Fibroblast of skin of left quadriceps (primary cell): ENCODE measurements around the gene STRADA.
"Not testable (repeated sequence)": the region's sequence is repeated elsewhere in the genome, so short reads cannot be mapped to it uniquely, and the experiment has no call there.

ENCODE experiments used
- DNase-seq, 2 experiments: peaks; one replicate each; pipeline ENCODE4 v3.0.0-alpha.2; 2013; ENCODE audit warnings: low read depth in 2 of 2

STRADA gene

DNA sequence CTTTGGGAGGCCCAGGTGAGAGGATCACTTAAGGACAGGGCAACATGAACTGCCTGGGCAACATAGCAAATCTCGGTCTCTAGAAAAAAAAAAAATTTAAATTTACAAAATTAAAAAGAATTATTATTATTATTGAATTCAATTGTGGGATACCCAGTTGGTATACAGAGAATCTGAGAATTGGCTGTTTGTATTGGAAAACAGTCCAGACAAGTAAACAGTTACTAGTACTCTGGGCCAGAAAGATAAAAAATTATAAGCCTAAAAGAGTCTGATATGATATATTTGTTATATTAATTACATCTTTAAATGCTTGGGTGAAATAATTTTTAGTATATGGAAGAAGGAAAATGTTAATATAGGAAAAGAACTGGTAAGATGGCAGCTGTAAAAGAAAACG, 16.8 kb upstream of the STRADA start:
- DNase-seq, result no peak

GRCh38 chr17:63754046-63754445, 12.4 kb upstream of the STRADA start:
- DNase-seq, result no peak

- DNase-seq, result no peak
Measured at GRCh38 chr17:63753215-63753614, 11.6 kb upstream of the STRADA start.

DNA sequence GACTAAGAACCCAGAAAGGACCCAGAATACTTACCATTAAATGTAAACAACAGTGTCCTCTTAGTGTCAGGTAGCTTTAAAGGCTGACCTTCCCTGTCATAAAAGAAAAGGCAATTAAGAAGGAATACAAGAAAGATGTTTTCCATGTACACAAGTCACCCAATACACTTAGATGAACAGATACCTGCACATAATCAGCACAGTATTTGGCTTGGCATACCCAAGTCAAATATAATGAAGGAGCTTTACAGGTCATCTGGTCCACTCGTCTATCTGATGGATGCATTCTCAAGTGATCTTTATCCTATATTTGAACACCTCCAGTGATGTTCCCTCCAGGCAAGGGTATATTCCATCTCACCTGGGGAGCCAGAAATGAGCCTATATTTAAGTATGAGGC, 11.1 kb upstream of the STRADA start:
- no peak for DNase-seq

GRCh38 chr17:63751806-63752205, 10.2 kb upstream of the STRADA start:
- no peak for DNase-seq

- DNase-seq, result no peak
Measured at GRCh38 chr17:63741143-63741407, 524 bp downstream of the STRADA start.

- no peak for DNase-seq
Measured at GRCh38 chr17:63740464-63741142, 996 bp downstream of the STRADA start.

GRCh38 chr17:63735691-63736090, 5.9 kb downstream of the STRADA start:
- DNase-seq, result no peak

- DNase-seq, result no peak
Measured at GRCh38 chr17:63722403-63722802, 19.2 kb downstream of the STRADA start.

DNA sequence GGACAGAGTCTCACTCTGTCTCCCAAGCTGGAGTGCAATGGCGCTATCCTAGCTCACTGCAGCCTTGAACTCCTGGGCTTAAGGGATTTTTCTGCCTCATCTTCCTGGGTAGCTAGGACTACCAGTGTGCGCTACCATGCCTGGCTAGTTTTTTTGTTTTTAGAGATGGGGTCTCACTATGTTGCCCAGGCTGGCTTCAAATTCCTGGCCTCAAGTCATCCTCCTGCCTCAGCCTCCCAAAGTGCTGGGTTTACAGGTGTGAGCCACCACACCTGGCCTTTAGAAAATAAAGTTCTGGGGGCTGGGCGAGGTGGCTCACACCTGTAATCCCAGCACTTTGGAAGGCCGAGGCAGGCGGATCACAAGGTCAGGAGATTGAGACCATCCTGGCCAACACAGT, 21.4 kb downstream of the STRADA start:
- DNase-seq, result not testable (repeated sequence)

GRCh38 chr17:63718988-63719387, 22.6 kb downstream of the STRADA start:
- no peak for DNase-seq

DNA sequence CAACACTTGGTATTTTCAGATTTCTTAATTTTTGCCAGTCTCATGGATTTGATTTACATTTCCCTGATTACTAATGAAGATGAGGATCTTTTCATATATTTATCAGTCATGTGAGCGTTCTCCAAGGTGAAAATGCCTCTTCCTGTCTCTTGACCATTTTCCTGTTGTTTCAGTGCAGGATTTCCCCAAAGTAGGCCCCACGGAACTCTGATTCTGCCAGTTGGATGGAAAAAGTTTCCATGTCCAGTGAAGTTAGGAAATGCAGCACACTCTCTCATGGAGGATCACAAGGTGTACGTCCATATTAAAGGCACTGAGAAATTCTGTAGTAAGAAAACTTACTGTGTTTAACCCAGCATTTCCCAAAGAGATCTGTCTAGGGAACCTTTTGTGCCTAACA, 25.2 kb downstream of the STRADA start:
- DNase-seq, result no peak

DNA sequence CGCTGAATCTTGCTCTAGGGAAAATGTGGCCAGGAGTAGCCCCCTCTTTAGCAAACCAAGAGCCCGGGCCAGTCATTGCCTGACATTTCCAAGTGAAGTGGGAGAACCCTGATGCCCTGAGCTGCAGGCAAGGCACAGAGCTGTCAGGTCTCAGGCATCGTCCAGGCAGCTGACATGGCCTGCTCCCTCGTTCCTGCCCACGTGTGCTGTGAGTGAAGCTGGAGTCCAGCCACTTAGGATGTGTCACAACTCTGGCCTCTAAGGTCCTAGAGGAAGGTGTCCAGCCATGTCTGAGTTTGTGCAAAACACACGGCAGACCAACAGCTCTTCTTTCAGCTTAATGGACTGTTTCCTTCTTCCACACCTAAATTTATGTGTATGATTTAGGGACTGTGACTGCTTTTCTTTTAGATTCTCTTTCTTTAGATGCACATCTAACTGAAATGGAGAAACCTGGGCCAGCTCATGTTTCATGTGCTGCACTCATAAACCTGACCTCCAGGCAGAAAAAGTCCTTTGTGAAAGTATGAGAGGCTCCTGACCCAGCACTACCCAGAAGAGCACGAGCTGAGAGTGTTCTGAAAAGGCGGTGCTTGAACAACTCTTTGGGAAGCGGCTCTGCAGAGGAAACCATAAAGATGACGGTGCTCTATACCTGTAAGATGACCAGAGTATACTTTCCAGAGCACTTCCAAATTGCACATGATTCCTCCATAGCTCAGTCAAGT, 26.9 kb downstream of the STRADA start:
- no peak for DNase-seq

- DNase-seq, result no peak
Measured at GRCh38 chr17:63709110-63709509, 32.5 kb downstream of the STRADA start.

GRCh38 chr17:63707151-63707550, 34.4 kb downstream of the STRADA start:
- no peak for DNase-seq

DNA sequence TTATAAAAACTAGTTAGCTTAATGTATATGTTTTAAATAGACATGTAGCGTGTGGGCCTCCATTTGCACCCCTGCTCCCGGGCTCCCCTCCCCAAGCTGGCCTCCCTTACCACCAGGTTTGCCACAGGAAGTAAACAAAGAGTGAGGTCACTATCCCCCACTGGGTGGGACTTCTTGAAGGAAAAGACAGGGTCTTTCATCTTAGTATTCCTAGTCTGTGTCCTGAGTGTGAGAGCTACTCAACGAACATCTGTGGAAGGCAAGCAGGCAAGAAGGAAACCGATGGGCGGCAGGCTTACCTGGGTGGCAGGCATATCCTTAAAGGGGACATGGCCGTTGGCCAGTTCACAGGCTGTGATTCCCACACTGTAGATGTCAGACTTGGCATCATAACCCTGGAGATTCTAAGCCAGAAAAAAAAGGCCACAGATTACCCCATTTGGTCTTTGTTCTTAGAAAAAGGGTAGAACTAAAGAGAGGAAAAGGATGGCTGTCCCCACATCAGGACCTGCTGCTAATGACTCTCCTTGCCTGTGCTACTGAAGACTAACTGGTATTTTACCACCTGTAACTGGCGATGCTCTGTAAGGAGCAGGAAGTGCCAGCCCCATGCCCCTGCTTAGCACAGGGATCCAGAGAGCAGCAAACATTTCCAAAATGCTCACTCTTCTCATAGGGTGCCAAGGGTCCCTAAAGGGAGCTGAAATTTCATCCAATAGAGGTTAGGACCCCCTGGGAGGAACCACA, 35.1 kb downstream of the STRADA start:
- no peak for DNase-seq

DNA sequence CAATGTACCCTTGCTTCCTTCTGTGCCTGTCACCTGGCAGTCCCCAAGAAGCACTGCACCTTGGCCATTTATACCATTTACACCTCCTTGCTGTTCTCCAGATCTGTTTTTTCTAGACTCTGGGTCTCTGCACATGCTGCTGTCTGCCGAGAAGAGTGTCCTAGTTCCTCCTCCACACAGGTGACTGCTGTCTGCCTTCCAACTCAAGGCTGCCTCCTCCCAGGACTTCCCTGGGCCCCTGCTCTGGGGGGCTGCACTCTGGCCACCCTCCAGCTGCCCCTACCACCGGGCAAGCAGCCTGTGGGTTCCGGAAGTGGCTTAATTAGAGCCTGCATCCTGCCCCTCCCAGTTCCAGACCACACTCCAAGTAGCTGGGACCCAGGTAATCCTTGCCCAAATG, 35.9 kb downstream of the STRADA start:
- DNase-seq, result no peak

DNA sequence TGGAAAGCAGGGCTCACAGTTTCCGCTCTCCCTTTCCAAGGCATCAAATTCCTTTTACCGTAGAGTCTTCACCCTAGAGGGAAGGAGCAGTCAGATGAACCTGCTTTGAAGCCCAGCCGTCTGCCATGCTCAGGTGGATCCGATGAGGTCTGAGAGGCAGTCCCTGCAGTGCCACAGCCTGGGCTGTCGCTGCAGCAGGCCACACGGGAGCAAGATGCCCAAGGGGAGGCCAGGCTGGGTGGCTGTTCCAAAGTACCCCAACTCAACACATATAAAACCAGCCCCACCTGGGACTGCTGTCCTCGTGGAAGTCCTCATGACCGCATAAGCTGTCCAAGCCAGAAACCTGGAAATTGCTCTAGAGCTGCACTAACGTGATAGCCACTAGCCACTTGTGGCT, 36.8 kb downstream of the STRADA start:
- no peak for DNase-seq

GRCh38 chr17:63704259-63704576, 37.4 kb downstream of the STRADA start:
- no peak for DNase-seq

DNA sequence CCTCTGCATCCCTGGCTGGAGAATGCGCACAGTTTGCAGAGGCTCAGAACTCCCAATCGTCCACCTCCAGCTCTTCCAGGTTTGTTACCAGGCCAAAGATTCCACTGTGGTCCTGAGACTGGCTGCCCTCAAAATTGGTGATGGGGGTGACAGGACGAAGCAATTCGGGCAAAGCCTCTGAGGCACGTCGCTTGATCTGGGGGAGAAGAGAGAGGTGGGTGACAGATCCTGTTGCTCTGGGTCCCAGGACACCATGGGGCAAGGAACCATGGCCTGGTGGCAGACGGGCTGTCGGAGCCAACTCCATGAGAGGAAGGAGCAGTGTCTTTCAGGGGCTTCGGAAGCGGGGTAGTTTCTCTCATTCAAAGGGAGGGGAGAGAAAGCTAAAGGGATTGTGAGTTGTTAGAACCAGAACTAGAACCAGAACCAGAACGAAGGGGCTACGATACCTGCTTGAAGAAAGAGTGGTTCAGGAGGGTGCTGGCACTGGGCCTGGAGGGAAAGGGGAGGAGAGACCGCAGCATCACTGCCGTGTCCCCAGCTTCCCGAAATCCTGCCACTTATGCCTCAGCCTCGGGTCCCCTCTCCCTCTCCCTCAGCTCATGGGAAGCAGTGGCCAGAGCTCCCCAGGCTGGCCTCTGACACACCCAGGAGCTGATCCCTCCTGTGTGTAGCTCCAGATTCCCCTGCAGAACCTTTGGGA, 37.9 kb downstream of the STRADA start:
- no peak for DNase-seq

DNA sequence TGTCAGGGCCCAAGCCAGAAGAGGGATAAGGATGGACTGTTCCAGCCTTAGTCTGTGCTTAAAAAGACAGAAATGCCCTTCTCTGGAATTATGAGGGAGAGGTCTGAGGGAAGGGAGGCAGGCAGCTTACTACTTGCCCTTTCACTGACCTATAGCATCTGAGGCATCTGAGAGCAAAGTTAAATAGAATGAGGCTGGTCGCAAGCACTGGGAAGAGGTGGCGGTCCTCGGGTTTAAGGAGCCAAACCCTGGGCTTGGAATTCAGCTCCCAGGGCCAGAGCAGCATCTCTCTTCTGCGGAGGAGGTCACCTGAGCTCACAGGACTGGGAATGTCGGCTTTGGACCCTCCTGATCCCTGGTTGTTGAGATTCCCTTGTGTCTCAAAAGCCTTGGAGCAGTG, 38.6 kb downstream of the STRADA start:
- no peak for DNase-seq

GRCh38 chr17:63702721-63703015, 38.9 kb downstream of the STRADA start:
- no peak for DNase-seq
